HG03558 (cell line): ENCODE measurements around the gene TOGARAM1.

Source experiments
- ATAC-seq: cut with Tn5 transposase; IDR thresholded peaks from one replicate; pipeline ENCODE4 v1.9.1; 2021; ENCODE audit warnings: moderate number of reproducible peaks; ENCODE audit not compliant: unreplicated experiment; ENCODE audit errors: extremely low read depth

TOGARAM1 gene, protein sequence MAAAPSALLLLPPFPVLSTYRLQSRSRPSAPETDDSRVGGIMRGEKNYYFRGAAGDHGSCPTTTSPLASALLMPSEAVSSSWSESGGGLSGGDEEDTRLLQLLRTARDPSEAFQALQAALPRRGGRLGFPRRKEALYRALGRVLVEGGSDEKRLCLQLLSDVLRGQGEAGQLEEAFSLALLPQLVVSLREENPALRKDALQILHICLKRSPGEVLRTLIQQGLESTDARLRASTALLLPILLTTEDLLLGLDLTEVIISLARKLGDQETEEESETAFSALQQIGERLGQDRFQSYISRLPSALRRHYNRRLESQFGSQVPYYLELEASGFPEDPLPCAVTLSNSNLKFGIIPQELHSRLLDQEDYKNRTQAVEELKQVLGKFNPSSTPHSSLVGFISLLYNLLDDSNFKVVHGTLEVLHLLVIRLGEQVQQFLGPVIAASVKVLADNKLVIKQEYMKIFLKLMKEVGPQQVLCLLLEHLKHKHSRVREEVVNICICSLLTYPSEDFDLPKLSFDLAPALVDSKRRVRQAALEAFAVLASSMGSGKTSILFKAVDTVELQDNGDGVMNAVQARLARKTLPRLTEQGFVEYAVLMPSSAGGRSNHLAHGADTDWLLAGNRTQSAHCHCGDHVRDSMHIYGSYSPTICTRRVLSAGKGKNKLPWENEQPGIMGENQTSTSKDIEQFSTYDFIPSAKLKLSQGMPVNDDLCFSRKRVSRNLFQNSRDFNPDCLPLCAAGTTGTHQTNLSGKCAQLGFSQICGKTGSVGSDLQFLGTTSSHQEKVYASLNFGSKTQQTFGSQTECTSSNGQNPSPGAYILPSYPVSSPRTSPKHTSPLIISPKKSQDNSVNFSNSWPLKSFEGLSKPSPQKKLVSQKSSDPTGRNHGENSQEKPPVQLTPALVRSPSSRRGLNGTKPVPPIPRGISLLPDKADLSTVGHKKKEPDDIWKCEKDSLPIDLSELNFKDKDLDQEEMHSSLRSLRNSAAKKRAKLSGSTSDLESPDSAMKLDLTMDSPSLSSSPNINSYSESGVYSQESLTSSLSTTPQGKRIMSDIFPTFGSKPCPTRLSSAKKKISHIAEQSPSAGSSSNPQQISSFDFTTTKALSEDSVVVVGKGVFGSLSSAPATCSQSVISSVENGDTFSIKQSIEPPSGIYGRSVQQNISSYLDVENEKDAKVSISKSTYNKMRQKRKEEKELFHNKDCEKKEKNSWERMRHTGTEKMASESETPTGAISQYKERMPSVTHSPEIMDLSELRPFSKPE (N-terminal part only)

DNA sequence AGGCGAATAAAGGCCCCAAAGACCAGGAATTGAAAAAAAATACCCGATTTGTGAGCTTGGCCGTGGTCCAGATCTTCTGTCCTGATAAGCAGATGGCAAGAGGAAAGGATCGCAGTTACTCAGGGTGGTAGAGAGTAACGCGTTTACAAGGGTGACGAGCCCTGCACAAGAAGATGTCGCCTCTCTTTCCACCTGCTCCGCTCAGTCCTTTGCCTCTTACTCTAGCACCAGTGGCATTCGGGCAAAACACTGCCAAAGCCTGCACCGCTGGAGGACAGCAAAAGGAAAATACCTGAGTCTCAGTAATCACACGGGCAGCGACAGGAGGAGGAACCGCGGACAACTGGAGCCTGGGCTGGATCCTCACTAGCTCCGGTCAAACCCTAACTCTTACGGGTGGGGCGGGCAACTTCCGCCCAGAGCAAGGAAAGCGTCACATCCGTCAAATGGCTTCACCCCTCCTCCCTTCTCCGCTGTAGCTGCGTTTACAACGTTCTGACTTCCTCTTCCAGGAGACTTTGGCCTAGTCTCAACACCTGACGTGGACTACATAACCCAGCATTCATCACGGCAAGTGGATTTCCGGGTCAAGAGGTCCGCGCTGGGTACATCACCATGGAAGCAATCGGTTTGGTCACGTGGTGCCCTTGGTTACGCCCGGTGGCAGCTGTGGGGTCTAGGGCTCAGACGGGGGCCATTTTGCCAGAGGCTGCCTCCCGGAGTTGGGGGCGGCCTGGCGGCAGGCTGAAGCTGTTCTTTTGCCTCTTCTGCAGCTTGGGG is at the start of gene TOGARAM1, which contains the start of gene KLHL28:
Gene TOGARAM1, plus strand, starts transcription at position 637 of the 780 bp plus-strand sequence. CDS start 232 bp downstream, outside the sequence.
Gene KLHL28, minus strand, starts transcription at position 394 of the 780 bp plus-strand sequence. CDS start 16,019 bp downstream, outside the sequence.
- peak; percentile 94 for ATAC-seq

GRCh38 chr14:44914849-44915248 is 47.1 kb upstream of the TOGARAM1 start:
- no peak for ATAC-seq

DNA sequence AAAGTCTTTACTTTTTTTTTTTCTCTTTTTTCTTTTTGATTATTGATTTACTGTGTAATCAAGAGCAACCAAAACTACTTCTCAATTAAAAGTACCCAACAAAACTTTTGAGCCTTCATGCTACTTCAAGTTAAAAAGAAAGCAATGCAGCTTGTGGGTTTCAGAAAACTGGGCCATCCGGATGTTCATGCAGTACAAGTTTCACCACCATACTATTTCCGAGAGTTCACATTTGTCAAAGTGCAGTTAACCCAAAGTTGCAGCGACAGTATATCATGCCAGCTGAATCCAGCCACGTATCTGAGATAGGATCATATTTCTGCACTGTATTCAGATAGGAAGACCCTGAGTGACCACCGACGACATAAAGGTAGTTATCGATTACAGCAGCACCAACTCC is 33.2 kb upstream of the TOGARAM1 start:
- no peak for ATAC-seq

GRCh38 chr14:44935155-44935554 is 26.8 kb upstream of the TOGARAM1 start:
- ATAC-seq, result no peak

DNA sequence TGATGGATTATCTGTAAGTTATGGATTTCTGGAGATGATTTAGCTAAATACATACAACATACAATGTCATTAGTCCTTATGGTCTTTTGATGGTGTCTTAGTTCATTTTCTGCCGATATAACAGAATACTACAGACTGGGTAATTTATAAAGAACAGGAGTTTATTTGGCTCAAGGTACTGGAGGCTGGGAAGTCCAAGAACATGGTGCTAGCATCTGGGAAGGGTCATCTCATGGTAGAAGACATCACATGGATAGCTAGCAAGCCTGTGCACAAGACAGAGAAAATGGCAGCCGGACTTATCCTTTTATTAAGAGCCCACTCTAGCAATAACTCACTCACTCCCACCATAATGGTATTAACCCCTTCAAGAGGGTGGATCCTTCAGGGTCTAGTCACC is 24.4 kb upstream of the TOGARAM1 start:
- ATAC-seq, result no peak

DNA sequence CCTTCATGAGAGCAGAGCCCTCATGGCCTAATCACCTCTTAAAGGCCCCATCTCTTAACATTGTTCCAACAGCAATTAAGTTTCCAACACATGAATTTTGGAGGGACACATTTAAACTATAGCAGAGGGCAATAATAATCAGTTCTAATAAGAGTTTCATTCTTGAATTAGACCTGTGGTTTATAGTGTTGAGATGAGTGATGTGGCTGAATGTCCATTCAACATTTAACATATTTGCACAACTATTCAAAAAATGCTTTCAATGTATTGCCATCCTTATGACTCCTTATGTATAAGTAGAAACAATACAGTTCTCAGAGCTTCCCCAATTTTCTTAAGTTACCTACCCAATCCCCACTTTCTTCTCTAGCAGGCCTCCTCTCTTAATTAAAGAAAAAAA is 21.8 kb upstream of the TOGARAM1 start:
- ATAC-seq, result no peak

- no peak for ATAC-seq
Measured at GRCh38 chr14:44940944-44941343, 21.0 kb upstream of the TOGARAM1 start.

GRCh38 chr14:44941591-44941990 is 20.4 kb upstream of the TOGARAM1 start:
- no peak for ATAC-seq

- ATAC-seq, result no peak
Measured at GRCh38 chr14:44942436-44942835, 19.6 kb upstream of the TOGARAM1 start.

DNA sequence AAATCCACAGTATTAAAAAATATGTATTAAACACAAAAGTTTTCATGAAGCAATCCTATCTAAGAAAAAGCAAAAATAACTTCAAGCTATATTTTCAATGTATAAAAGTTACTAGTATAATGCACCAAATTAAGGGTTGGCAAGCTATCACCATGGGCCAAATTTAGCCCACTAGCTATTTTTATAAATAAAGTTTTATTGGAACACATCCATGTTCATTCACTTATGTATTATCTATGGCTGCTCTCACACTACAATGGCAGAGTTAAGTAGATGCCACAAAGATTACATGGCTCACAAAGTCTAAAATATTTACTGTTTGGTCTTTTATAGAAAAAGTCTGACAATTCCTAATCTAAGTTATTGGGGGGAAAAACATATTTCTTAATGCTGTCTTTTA is 17.9 kb upstream of the TOGARAM1 start:
- ATAC-seq, result no peak

DNA sequence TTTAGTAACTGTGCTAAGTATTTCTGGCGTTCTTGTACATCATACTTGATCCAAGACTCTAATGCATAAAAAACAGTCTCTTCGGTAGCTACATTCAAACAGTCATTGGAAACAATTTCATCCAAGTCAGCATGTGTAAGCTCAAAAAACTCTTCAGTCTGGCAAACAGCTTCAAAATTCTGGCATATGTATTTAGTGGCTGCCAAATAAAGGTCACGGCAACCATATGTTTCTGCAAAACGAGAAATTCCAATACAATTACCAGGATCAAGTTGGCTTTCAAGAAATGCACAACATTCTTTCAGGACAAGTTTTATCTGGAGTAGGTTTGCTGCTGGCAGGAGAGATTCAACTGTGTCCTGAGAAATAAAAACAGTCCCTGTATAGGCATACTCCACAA is 16.7 kb upstream of the TOGARAM1 start:
- no peak for ATAC-seq

- ATAC-seq, result no peak
Measured at GRCh38 chr14:44951051-44951450, 10.9 kb upstream of the TOGARAM1 start.

DNA sequence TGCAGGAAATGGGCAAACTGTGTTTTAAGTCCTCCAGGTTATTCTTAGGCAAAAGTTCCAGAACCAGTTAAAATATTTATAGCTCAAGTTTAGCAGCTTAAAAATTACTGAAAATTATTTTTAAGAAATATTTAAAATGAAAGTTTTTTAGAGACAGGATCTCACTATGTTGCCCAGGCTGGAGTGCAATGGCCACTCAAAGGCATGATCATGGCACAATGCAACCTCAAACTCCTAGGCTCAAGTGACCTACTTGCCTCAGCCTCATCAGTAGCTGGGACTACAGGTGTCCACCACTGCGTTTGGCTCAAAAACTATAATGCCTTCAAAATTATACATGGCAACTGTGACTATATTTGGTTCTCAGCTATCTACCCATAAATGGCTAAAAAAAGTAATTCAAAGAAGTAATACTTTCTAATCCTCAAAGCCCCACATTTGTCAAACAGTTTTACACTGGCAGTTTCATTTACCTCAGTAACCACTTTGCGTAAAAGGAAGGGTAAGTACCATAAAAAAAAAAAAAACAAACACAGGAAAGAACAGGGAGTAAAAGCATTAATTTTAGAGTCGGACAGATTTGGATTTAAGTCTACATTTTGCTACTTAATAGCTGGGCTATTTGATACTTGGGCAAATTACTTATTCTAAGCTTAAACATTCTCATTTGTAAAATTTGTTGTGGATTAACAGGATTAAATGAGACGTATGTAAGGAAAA is 9.4 kb upstream of the TOGARAM1 start:
- ATAC-seq, result no peak

DNA sequence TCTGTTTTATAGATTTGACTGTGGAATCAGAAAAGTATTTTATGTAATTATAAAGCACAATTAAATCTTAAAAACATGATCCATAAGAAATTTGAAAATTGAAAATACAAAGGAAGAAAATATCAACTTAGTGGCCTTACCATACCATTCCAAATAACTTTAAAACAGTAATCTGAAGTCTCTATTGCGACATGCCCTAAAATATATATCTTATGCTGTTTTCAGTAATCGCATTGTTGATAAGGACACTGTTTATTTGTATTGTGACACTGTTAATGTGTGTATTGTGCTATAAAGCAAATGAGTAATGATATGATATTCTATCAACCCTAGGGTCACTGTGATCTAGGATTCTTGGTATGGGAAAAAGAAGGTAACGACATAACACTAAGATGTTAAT is 7.2 kb upstream of the TOGARAM1 start:
- no peak for ATAC-seq

DNA sequence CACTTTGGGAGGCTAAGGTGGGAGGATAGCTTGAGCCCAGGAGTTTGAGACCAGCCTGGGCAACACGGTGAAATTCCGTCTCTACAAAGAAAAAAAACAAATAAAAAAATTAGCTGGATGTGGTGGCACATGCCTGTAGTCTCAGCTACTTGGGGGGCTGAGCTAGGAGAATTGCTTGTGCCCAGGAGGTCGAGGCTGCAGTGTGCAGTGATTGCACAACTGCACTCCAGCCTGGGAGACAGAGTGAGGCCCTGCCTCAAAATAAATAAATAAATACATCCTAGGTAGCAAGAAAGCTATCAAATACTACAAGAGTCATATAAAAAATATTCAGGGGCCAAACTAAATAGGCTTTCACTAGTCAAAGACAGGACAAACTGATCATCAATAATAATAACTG is 6.5 kb upstream of the TOGARAM1 start:
- ATAC-seq, result no peak

DNA sequence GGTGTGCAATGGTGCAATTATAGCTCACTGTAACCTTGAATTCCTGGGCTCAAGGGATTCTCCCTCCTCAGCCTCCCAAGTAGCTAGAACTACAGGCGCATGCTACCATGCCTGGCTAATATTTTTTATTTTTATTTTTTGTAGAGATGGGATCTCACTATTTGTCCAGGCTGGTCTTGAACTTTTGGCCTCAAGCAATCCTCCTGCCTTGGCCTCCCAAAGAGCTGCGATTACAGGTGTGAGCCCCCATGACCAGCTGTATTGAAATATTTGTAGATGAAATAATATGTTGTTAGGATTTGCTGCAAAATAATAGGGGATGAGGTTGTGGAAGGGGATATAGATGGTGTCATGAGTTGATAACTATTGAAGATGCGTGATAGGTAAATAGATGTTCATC is 5.1 kb upstream of the TOGARAM1 start:
- no peak for ATAC-seq

GRCh38 chr14:44959538-44959937 is 2.5 kb upstream of the TOGARAM1 start:
- ATAC-seq, result no peak

- no peak for ATAC-seq
Measured at GRCh38 chr14:44960146-44960545, 1.8 kb upstream of the TOGARAM1 start.

DNA sequence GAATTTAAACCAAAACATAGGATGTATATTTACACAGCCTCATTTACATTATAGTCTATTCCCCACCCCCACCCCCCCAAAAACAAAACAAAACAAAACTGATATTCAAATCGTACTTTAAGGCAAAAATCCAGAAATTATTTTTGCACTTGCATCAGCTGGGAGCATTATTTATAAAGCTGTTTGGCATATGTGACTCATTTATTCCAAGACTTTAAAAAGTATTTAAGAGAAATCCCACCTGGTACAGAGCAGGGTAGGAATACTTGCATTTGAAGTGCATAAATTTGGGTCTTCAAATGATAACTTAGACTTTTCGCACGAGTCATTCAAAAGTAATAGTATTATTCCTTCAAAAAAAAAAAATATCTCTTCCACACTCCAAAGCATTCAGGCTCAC is 1.3 kb upstream of the TOGARAM1 start:
- ATAC-seq, result no peak
